Neural cell (in vitro differentiated cells): ENCODE results near the gene STXBP1. TPM values are rescaled to one million over a fixed set of nuclear protein-coding genes. Genes with fewer than 3 reads are reported as not detected.
A peak's percentile ranks its signal among the peaks of the same experiment; 100 is the strongest.

Experiments
- H2AFZ ChIP-seq: fragments of 200-600, 300-800 bp; sonication (generic), shearing (Covaris generic); 2 replicates; pipeline ENCODE4 v1.6.0; 2014; ENCODE audit warnings: low read depth, mild to moderate bottlenecking, antibody characterized with exemption, low read length, moderate library complexity
- H3F3A ChIP-seq: fragments of 200-600 bp; shearing (Covaris generic); 2 replicates; pipeline ENCODE4 v1.6.1; 2016; ENCODE audit warnings: mild to moderate bottlenecking, moderate library complexity, mixed read lengths, antibody characterized with exemption, low read length; ENCODE audit not compliant: insufficient read depth, poor library complexity, severe bottlenecking
- H3K27ac ChIP-seq: fragments of 200-600, 300-800 bp; sonication (generic), shearing (Covaris generic); 2 replicates; pipeline ENCODE4 v1.5.1; 2014; ENCODE audit warnings: mild to moderate bottlenecking, low read length, moderate library complexity
- H3K27me3 ChIP-seq: fragments of 300-800, 200-600 bp; sonication (generic), shearing (Covaris generic); 2 replicates; pipeline ENCODE4 v1.6.0; 2014; ENCODE audit warnings: mild to moderate bottlenecking, low read depth, low read length, moderate library complexity; ENCODE audit not compliant: insufficient read depth
- H3K36me3 ChIP-seq: fragments of 300-800, 200-600 bp; sonication (generic), shearing (Covaris generic); 2 replicates; pipeline ENCODE4 v1.5.1; 2014; ENCODE audit warnings: mild to moderate bottlenecking, antibody characterized with exemption, low read length, moderate library complexity; ENCODE audit not compliant: insufficient read depth
- H3K4me2 ChIP-seq: fragments of 300-800, 200-600 bp; sonication (generic), shearing (Covaris generic); 2 replicates; pipeline ENCODE4 v1.6.0; 2014; ENCODE audit warnings: mild to moderate bottlenecking, low read length
- H3K4me3 ChIP-seq: fragments of 300-800, 200-600 bp; sonication (generic), shearing (Covaris generic); 2 replicates; pipeline ENCODE4 v1.5.1; 2014; ENCODE audit warnings: mild to moderate bottlenecking, low read length, moderate library complexity
- H3K79me2 ChIP-seq: fragments of 200-600 bp; shearing (Covaris generic); replicated peaks from 2 replicates; pipeline ENCODE4 v1.6.0; 2014; ENCODE audit warnings: mild to moderate bottlenecking, low read length, moderate library complexity; ENCODE audit not compliant: insufficient read depth
- H3K9ac ChIP-seq: fragments of 300-800, 200-600 bp; sonication (generic), shearing (Covaris generic); 2 replicates; pipeline ENCODE4 v1.6.1; 2016; ENCODE audit warnings: mild to moderate bottlenecking, low read length, mixed read lengths
- H3K9me2 ChIP-seq: fragments of 200-600 bp; shearing (Covaris generic); 2 replicates; pipeline ENCODE4 v1.6.1; 2016; ENCODE audit warnings: mild to moderate bottlenecking, low read length, mixed read lengths; ENCODE audit not compliant: insufficient read depth
- H3K9me3 ChIP-seq: fragments of 200-600, 300-800 bp; sonication (generic), shearing (Covaris generic); 2 replicates; pipeline ENCODE4 v1.6.1; 2016; ENCODE audit warnings: mild to moderate bottlenecking, mixed run types, low read length, moderate library complexity, mixed read lengths
- H4K20me1 ChIP-seq: fragments of 200-600 bp; shearing (Covaris generic); 2 replicates; pipeline ENCODE4 v1.6.1; 2016; ENCODE audit warnings: mild to moderate bottlenecking, mixed run types; ENCODE audit not compliant: insufficient read depth
- CTCF ChIP-seq: fragments of 450-650 bp; IDR thresholded peaks from 2 replicates; pipeline ENCODE4 v1.5.1; 2014; ENCODE audit warnings: antibody characterized with exemption, mild to moderate bottlenecking, moderate library complexity; ENCODE audit not compliant: poor library complexity, severe bottlenecking
- EP300 ChIP-seq: fragments of 450-650 bp; conservative IDR thresholded peaks from 2 replicates; pipeline ENCODE4 v1.6.1; 2014; ENCODE audit warnings: antibody characterized with exemption, mild to moderate bottlenecking, moderate library complexity; ENCODE audit not compliant: poor library complexity, severe bottlenecking
- EZH2 ChIP-seq: fragments of 200-600, 300-800 bp; shearing (Covaris generic), sonication (generic); IDR thresholded peaks from 2 replicates; pipeline ENCODE4 v1.6.1; 2014; ENCODE audit warnings: antibody characterized with exemption, low read length, borderline replicate concordance, mild to moderate bottlenecking; ENCODE audit not compliant: insufficient read depth, poor library complexity, severe bottlenecking
- MXI1 ChIP-seq: fragments of 450-650 bp; conservative IDR thresholded peaks from 2 replicates; pipeline ENCODE4 v1.6.1; 2014; ENCODE audit warnings: antibody characterized with exemption, mild to moderate bottlenecking; ENCODE audit not compliant: poor library complexity, severe bottlenecking
- POLR2AphosphoS5 ChIP-seq: IDR thresholded peaks from 2 replicates; pipeline ENCODE4 v1.6.1; 2012
- RAD21 ChIP-seq: fragments of 450-650 bp; conservative IDR thresholded peaks from 2 replicates; pipeline ENCODE4 v1.6.1; 2014; ENCODE audit warnings: antibody characterized with exemption, mild to moderate bottlenecking, moderate library complexity
- REST ChIP-seq: IDR thresholded peaks from 2 replicates; pipeline ENCODE4 v1.6.1; 2012; ENCODE audit warnings: borderline replicate concordance
- SMC3 ChIP-seq: fragments of 450-650 bp; conservative IDR thresholded peaks from 2 replicates; pipeline ENCODE4 v1.6.1; 2014; ENCODE audit warnings: antibody characterized with exemption, mild to moderate bottlenecking, moderate library complexity; ENCODE audit not compliant: poor library complexity
- TAF1 ChIP-seq: IDR thresholded peaks from 2 replicates; pipeline ENCODE4 v1.6.1; 2012; ENCODE audit warnings: low read depth
- polyA plus RNA-seq: library from polyadenylated mRNA; depleted of rRNA; stranded (reverse); fragments of >200 nt; gene quantifications from 2 replicates; pipeline ENCODE4 v1.2.3, GENCODE V29; 2014

The STXBP1 gene
- polyA plus RNA-seq, 1 donor from 2014 or later, result 42.5 TPM

- H4K20me1 ChIP-seq, result no peaks in the 10 kb centered on the region
- peak overlapping the region; percentile 68 for H3K4me3 ChIP-seq
- H3F3A ChIP-seq, result peaks cover 7% of the 10 kb centered on the region
- no peaks in the 10 kb centered on the region for H3K9me3 ChIP-seq
- H3K79me2 ChIP-seq, result peaks cover 4% of the 10 kb centered on the region
- H3K27me3 ChIP-seq, result peaks cover 10% of the 10 kb centered on the region
- H2AFZ ChIP-seq, result peak overlapping the region; percentile 89
- H3K4me2 ChIP-seq, result peak overlapping the region; percentile 89
- TF ChIP-seq CTCF, result no peak
- TF ChIP-seq POLR2AphosphoS5, result peak; percentile 91
- TF ChIP-seq MXI1, result peak; percentile 78
- no peak for TF ChIP-seq SMC3
- peak; percentile 29 for TF ChIP-seq RAD21
- TF ChIP-seq EP300, result peak; percentile 31
- peak; percentile 63 for TF ChIP-seq REST
- no peak for TF ChIP-seq EZH2
- peak; percentile 36 for TF ChIP-seq TAF1
- H3K36me3 ChIP-seq, result no peaks in the 10 kb centered on the region
- H3K27ac ChIP-seq, result peak overlapping the region; percentile 62
- no peaks in the 10 kb centered on the region for H3K9me2 ChIP-seq
- H3K9ac ChIP-seq, result peak overlapping the region; percentile 73
Measured at GRCh38 chr9:127608104-127608966, 3.7 kb upstream of the STXBP1 start.

- peaks cover 36% of the 10 kb centered on the region for H3K79me2 ChIP-seq
- peak overlapping the region; percentile 72 for H3K4me3 ChIP-seq
- peaks cover 12% of the 10 kb centered on the region for H3F3A ChIP-seq
- H3K4me2 ChIP-seq, result peak overlapping the region; percentile 68
- peak overlapping the region; percentile 91 for H3K27ac ChIP-seq
- no peaks in the 10 kb centered on the region for H3K9me3 ChIP-seq
- no peaks in the 10 kb centered on the region for H4K20me1 ChIP-seq
- peak overlapping the region; percentile 63 for H2AFZ ChIP-seq
- H3K9me2 ChIP-seq, result no peaks in the 10 kb centered on the region
- H3K36me3 ChIP-seq, result no peaks in the 10 kb centered on the region
- peaks cover 10% of the 10 kb centered on the region for H3K27me3 ChIP-seq
- TF ChIP-seq SMC3, result peak; percentile 8
- no peak for TF ChIP-seq CTCF
- H3K9ac ChIP-seq, result peak overlapping the region; percentile 83
Measured at GRCh38 chr9:127611603-127611898, 526 bp upstream of the STXBP1 start.
